Fibroblast of the aortic adventitia (primary cell): ENCODE measurements around the gene CIT. TPM values are rescaled to one million over a fixed set of nuclear protein-coding genes. Genes with fewer than 3 reads are reported as not detected.

Experiments used
- DNase-seq: peaks from one replicate; pipeline ENCODE4 v3.0.0-alpha.2; 2010; ENCODE audit warnings: low read depth
- H3K4me3 ChIP-seq: 2 replicates; pipeline ENCODE4 v1.5.1; 2011; ENCODE audit warnings: low read depth, mild to moderate bottlenecking, control low read depth, low read length, moderate library complexity
- CTCF ChIP-seq: IDR thresholded peaks from 2 replicates; pipeline ENCODE4 v1.5.1; 2011; ENCODE audit warnings: mild to moderate bottlenecking, low read length, control low read depth, inconsistent platforms; ENCODE audit not compliant: insufficient read depth
- total RNA-seq: library from RNA; depleted of rRNA; stranded (reverse); fragments of >200 nt; gene quantifications from 2 replicates; pipeline ENCODE4 v1.2.3, GENCODE V29; 2012; ENCODE audit warnings: low replicate concordance

CIT gene
- total RNA-seq, 1 donor = 48.0 TPM

- no peak for TF ChIP-seq CTCF
Observed at GRCh38 chr12:119841433-119842210, 35.5 kb downstream of the CIT start.

GRCh38 chr12:119840582-119840981 lies 36.5 kb downstream of the CIT start:
- TF ChIP-seq CTCF = no peak
- DNase-seq = no peak
- no peak overlapping the region for H3K4me3 ChIP-seq

More at GRCh38 chr12:119841433-119842210, 35.5 kb downstream of the CIT start:
- DNase-seq = no peak
- no peak overlapping the region for H3K4me3 ChIP-seq

GRCh38 chr12:119840168-119840567 lies 37.0 kb downstream of the CIT start:
- DNase-seq = no peak
- H3K4me3 ChIP-seq = no peak overlapping the region
- TF ChIP-seq CTCF = no peak

- no peak for TF ChIP-seq CTCF
- no peak for DNase-seq
- H3K4me3 ChIP-seq = no peak overlapping the region
Observed at GRCh38 chr12:119838826-119839600, 38.1 kb downstream of the CIT start.

- no peak for DNase-seq
- no peak overlapping the region for H3K4me3 ChIP-seq
- TF ChIP-seq CTCF = no peak
Observed at GRCh38 chr12:119836781-119837180, 40.3 kb downstream of the CIT start.

GRCh38 chr12:119835068-119835467 lies 42.1 kb downstream of the CIT start:
- no peak overlapping the region for H3K4me3 ChIP-seq
- DNase-seq = peak; percentile 22
- TF ChIP-seq CTCF = peak; percentile 31
